ENCODE measurements around the gene TPM3. TPM values are rescaled to one million over a fixed set of nuclear protein-coding genes. Genes with fewer than 3 reads are reported as not detected.

Gene TPM3
- total and polyA plus RNA-seq, 2 donors (not counting 1 experiment from before 2014, with no cell fraction given), result 186 to 300 TPM

DNA sequence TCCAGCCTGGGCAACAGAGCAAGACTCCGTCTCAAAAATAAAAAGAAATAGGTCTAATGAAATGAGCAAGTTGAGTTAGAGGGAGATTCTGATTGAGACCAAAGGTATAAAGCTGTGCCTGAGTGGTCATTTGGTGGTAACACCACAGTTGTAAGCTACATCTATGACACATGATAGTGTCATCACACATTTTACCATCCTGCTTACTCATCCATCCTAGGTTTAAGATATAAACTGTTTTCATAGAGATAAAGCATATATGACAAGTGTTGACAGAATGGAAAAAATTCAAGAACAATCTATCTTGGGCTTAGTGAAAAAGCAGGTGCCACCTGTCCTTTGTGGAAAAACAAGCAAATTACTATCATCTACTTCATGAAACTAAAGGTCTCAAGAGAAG, 21.4 kb upstream of the TPM3 start:
- Mint-ChIP-seq H3K4me1 (peaks cover 15% of the 10 kb centered on the region), H3K9me3 (ENCODE audit: insufficient read depth) (no peaks in the 10 kb centered on the region), H3K27ac (no peak overlapping the region), H3K27me3 (no peaks in the 10 kb centered on the region), H3K4me3 (no peak overlapping the region)
- Histone ChIP-seq H3K4me3 (ENCODE audit: control extremely low read depth in 1 of 5, extremely low read depth in 1 of 5, insufficient read depth in 1 of 5, low read depth in 2 of 5, low read length in 4 of 5) (no peak overlapping the region), H3K4me1 (ENCODE audit: control insufficient read depth in 2 of 2, insufficient read depth in 2 of 2, low read length in 2 of 2) (peaks cover under 1 to 3% of the 10 kb centered on the region in 2 donors), H3K36me3 (replicated peaks in 1 of 2; ENCODE audit: control extremely low read depth in 1 of 2, control insufficient read depth in 1 of 2, extremely low read depth in 1 of 2, insufficient read depth in 2 of 2, low read length in 1 of 2) (peaks cover 14 to 69% of the 10 kb centered on the region in 2 experiments), H3K9ac (ENCODE audit: low read length) (no peak overlapping the region), H3K79me2 (ENCODE audit: control insufficient read depth, insufficient read depth, low read length) (peaks cover 52% of the 10 kb centered on the region), H3K9me3 (ENCODE audit: control extremely low read depth in 1 of 3, control insufficient read depth in 2 of 3, insufficient read depth in 1 of 3, low read length in 2 of 3) (no peaks in the 10 kb centered on the region), H2AFZ (ENCODE audit: insufficient read depth, low read depth, low read length, poor library complexity, severe bottlenecking) (no peak overlapping the region), H4K20me1 (ENCODE audit: control insufficient read depth, insufficient read depth, low read length, poor library complexity, severe bottlenecking) (peaks cover 27% of the 10 kb centered on the region), H3K4me2 (replicated peaks; ENCODE audit: low read depth, low read length, poor library complexity, severe bottlenecking) (no peak overlapping the region), H3K27ac (ENCODE audit: low read length in 2 of 2) (no peak overlapping the region), H3K27me3 (replicated peaks in 1 of 4; ENCODE audit: control extremely low read depth in 1 of 4, control insufficient read depth in 3 of 4, insufficient read depth in 4 of 4, low read length in 3 of 4) (no peaks in the 10 kb centered on the region)
- WGBS (ENCODE audit: insufficient coverage), result 100% methylated on average over 1 of the region's 1 CpG
- TF ChIP-seq, protein P1, sequence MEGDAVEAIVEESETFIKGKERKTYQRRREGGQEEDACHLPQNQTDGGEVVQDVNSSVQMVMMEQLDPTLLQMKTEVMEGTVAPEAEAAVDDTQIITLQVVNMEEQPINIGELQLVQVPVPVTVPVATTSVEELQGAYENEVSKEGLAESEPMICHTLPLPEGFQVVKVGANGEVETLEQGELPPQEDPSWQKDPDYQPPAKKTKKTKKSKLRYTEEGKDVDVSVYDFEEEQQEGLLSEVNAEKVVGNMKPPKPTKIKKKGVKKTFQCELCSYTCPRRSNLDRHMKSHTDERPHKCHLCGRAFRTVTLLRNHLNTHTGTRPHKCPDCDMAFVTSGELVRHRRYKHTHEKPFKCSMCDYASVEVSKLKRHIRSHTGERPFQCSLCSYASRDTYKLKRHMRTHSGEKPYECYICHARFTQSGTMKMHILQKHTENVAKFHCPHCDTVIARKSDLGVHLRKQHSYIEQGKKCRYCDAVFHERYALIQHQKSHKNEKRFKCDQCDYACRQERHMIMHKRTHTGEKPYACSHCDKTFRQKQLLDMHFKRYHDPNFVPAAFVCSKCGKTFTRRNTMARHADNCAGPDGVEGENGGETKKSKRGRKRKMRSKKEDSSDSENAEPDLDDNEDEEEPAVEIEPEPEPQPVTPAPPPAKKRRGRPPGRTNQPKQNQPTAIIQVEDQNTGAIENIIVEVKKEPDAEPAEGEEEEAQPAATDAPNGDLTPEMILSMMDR (IDR thresholded peaks at IDR 0.05), result no peak
- no peak for TF ChIP-seq EZH2 (IDR thresholded peaks at IDR 0.05; ENCODE audit: borderline replicate concordance, insufficient read depth, low read depth, low read length, poor library complexity, severe bottlenecking)
- DNase-seq (no peak), ATAC-seq (ENCODE audit: low read depth) (no peak)
- POLR2A ChIA-PET, result no interaction called here
- intact Hi-C loops (cut with micrococcal nuclease), result no loop called here
- CTCF ChIA-PET, result no interaction called here

DNA sequence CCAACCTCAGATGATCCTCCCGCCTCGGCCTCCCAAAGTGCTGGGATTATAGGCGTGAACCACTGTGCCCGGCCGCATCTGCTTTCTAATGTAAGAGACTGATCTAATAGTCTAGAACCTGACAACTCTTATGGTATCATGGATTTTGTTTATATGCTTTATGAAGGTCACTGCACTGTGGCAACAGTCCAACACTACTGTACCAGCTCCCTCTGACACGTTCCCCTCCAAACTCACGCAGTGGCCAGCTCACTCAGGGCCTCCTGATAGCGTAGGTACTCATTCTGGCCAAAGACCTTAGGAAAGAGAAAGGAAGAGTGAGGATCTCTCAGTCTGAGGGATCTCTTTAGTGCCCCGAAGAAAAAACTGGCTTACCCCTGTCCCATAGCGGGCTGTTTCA, 20.2 kb upstream of the TPM3 start:
- H3K4me3 Mint-ChIP-seq, result no peak overlapping the region
- Histone ChIP-seq H3K27me3 (replicated peaks in 1 of 4; ENCODE audit: control extremely low read depth in 1 of 4, control insufficient read depth in 3 of 4, insufficient read depth in 4 of 4, low read length in 3 of 4) (no peaks in the 10 kb centered on the region), H4K20me1 (ENCODE audit: control insufficient read depth, insufficient read depth, low read length, poor library complexity, severe bottlenecking) (peaks cover 27% of the 10 kb centered on the region), H3K9ac (ENCODE audit: low read length) (no peak overlapping the region), H3K79me2 (ENCODE audit: control insufficient read depth, insufficient read depth, low read length) (peaks cover 40% of the 10 kb centered on the region), H2AFZ (ENCODE audit: insufficient read depth, low read depth, low read length, poor library complexity, severe bottlenecking) (no peak overlapping the region), H3K4me3 (ENCODE audit: control extremely low read depth in 1 of 5, extremely low read depth in 1 of 5, insufficient read depth in 1 of 5, low read depth in 2 of 5, low read length in 4 of 5) (no peak overlapping the region), H3K27ac (ENCODE audit: low read length in 2 of 2) (no peak overlapping the region), H3K9me3 (ENCODE audit: control extremely low read depth in 1 of 3, control insufficient read depth in 2 of 3, insufficient read depth in 1 of 3, low read length in 2 of 3) (no peaks in the 10 kb centered on the region), H3K4me1 (ENCODE audit: control insufficient read depth in 2 of 2, insufficient read depth in 2 of 2, low read length in 2 of 2) (no peaks in the 10 kb centered on the region), H3K4me2 (replicated peaks; ENCODE audit: low read depth, low read length, poor library complexity, severe bottlenecking) (no peak overlapping the region), H3K36me3 (replicated peaks in 1 of 2; ENCODE audit: control extremely low read depth in 1 of 2, control insufficient read depth in 1 of 2, extremely low read depth in 1 of 2, insufficient read depth in 2 of 2, low read length in 1 of 2) (peaks cover 16 to 68% of the 10 kb centered on the region in 2 experiments)
- H3K27me3 Mint-ChIP-seq, result no peaks in the 10 kb centered on the region
- intact Hi-C loops (cut with micrococcal nuclease), result no loop called here
- H3K4me1 Mint-ChIP-seq, result peaks cover 3% of the 10 kb centered on the region
- TF ChIP-seq, protein P1 (IDR thresholded peaks at IDR 0.05), result no peak
- no peak for TF ChIP-seq EZH2 (IDR thresholded peaks at IDR 0.05; ENCODE audit: borderline replicate concordance, insufficient read depth, low read depth, low read length, poor library complexity, severe bottlenecking)
- H3K9me3 Mint-ChIP-seq (ENCODE audit: insufficient read depth), result no peaks in the 10 kb centered on the region
- ChIA-PET CTCF (no interaction called here), POLR2A (interaction anchor here (0.6 kb wide), 1 partner anchor 52 kb away, joined by 3 read pairs; no protein-coding TSS in a partner anchor)
- H3K27ac Mint-ChIP-seq, result no peak overlapping the region
- no peak for DNase-seq
- WGBS (ENCODE audit: insufficient coverage), result 96% methylated on average over 6 of the region's 10 CpGs
- no peak for ATAC-seq (ENCODE audit: low read depth)
